K562 (cell line): ENCODE measurements around the gene PGAM2. TPM values are rescaled to one million over a fixed set of nuclear protein-coding genes. Genes with fewer than 3 reads are reported as not detected.

Source experiments
- ATAC-seq: fragments of 200-7000 bp; cut with Tn5 transposase; 3 replicates; pipeline ENCODE4 v1.9.1; 2020; ENCODE audit warnings: moderate library complexity
- BruUV-seq: library from RNA; stranded (reverse); fragments of 400-500 nt; replicated peaks from 2 replicates; lab custom pipeline; 2021; lab: Mats Ljungman, UMichigan
- CTCF ChIA-PET: fragments of 300-600 bp; formaldehyde crosslinking; extraction: SDS; loops from one replicate; lab custom pipeline; 2021; ENCODE audit warnings: low intra/inter-chr PET ratio; lab: Yijun Ruan, JAX
- POLR2A ChIA-PET: fragments of 300-600, 350-650 bp; sonication (Branson Sonifier 250); formaldehyde crosslinking; extraction: SDS; loops from one replicate; lab custom pipeline; 2021; ENCODE audit warnings: antibody characterized with exemption, inconsistent platforms; lab: Yijun Ruan, JAX
- DNase-seq, 4 experiments: peaks; one replicate each; pipeline versions ENCODE4 v3.0.0 to v3.0.0-alpha.2; 2011 to 2018; ENCODE audit warnings: low spot score in 3 of 4, mixed read lengths in 3 of 4; ENCODE audit errors: extremely low read depth in 1 of 4
- FAIRE-seq: peaks from 2 replicates; lab custom pipeline; 2011; peaks lifted over from hg19 to GRCh38; lab: Jason Lieb, UNC
- H2AFZ ChIP-seq: 2 replicates; pipeline ENCODE4 v1.6.0; 2011; ENCODE audit warnings: low read depth, low read length, control low read depth, inconsistent platforms
- H3K27ac ChIP-seq: fragments of 200-600 bp; 3 replicates; pipeline ENCODE4 v1.8.0; 2011; ENCODE audit warnings: low read depth, mild to moderate bottlenecking, control low read depth, inconsistent platforms, low read length, moderate library complexity, mixed read lengths; ENCODE audit errors: extremely low read depth
- H3K27me3 ChIP-seq, 2 experiments: fragments of 300-600 bp in 1 of 2; 2 replicates in 1 of 2; 3 replicates in 1 of 2; pipeline versions ENCODE4 v1.6.0 to v1.8.0; 2011; ENCODE audit warnings: inconsistent platforms in 2 of 2, low read length in 2 of 2, mild to moderate bottlenecking in 1 of 2, mixed read lengths in 1 of 2, moderate library complexity in 1 of 2; ENCODE audit not compliant: control insufficient read depth in 2 of 2, insufficient read depth in 2 of 2
- H3K36me3 ChIP-seq: fragments of 300-600 bp; 3 replicates; pipeline ENCODE4 v1.8.0; 2011; ENCODE audit warnings: mild to moderate bottlenecking, low read length, inconsistent platforms; ENCODE audit not compliant: control insufficient read depth, insufficient read depth
- H3K4me1 ChIP-seq, 2 experiments: fragments of 200-600 bp in 1 of 2; replicated peaks in 1 of 2; 2 replicates in 1 of 2; 3 replicates in 1 of 2; pipeline versions ENCODE4 v1.5.1 to v1.8.0; 2011; ENCODE audit warnings: inconsistent platforms in 2 of 2, low read length in 2 of 2, mild to moderate bottlenecking in 1 of 2, mixed read lengths in 1 of 2, moderate library complexity in 1 of 2; ENCODE audit not compliant: control insufficient read depth in 2 of 2, insufficient read depth in 2 of 2
- H3K4me2 ChIP-seq: 2 replicates; pipeline ENCODE4 v1.6.1; 2011; ENCODE audit warnings: low read length, control low read depth, inconsistent platforms, mixed read lengths; ENCODE audit not compliant: insufficient read depth
- H3K4me3 ChIP-seq: fragments of 200-600 bp; sonication (generic), shearing (Covaris generic); 2 replicates; pipeline ENCODE4 v1.5.1; 2016; ENCODE audit warnings: control low read depth, inconsistent platforms
- H3K79me2 ChIP-seq: fragments of 200-600 bp; 3 replicates; pipeline ENCODE4 v1.8.0; 2011; ENCODE audit warnings: low read length, inconsistent platforms; ENCODE audit not compliant: control insufficient read depth, insufficient read depth
- H3K9ac ChIP-seq, 2 experiments: 2 replicates each; pipeline versions ENCODE4 v1.6.0 to v1.6.1; 2011; ENCODE audit warnings: low read depth in 2 of 2, low read length in 2 of 2, control low read depth in 1 of 2, inconsistent platforms in 1 of 2, mild to moderate bottlenecking in 1 of 2, mixed read lengths in 1 of 2; ENCODE audit not compliant: insufficient read depth in 1 of 2
- H3K9me1 ChIP-seq: one replicate; pipeline ENCODE4 v1.6.0; 2011; ENCODE audit warnings: inconsistent platforms, mild to moderate bottlenecking, low read length, moderate library complexity; ENCODE audit not compliant: control insufficient read depth, insufficient read depth
- H3K9me3 ChIP-seq: replicated peaks from 2 replicates; pipeline ENCODE4 v1.5.1; 2011; ENCODE audit warnings: low read depth, low read length, inconsistent platforms; ENCODE audit not compliant: control insufficient read depth, insufficient read depth
- H4K20me1 ChIP-seq: replicated peaks from 2 replicates; pipeline ENCODE4 v1.6.1; 2011; ENCODE audit warnings: low read length, inconsistent platforms, mixed read lengths; ENCODE audit not compliant: control insufficient read depth, insufficient read depth
- EHMT2 ChIP-seq: fragments of 450-650 bp; IDR thresholded peaks from 2 replicates; pipeline ENCODE4 v1.6.1; 2018; ENCODE audit warnings: antibody characterized with exemption
- ESRRB ChIP-seq: fragments of 250-450 bp; sonication (Bioruptor Pico); IDR thresholded peaks from 2 replicates; pipeline ENCODE4 v1.5.0; 2020; ENCODE audit warnings: mild to moderate bottlenecking, moderate library complexity, borderline replicate concordance
- MTA2 ChIP-seq: fragments of 450-650 bp; IDR thresholded peaks from 2 replicates; pipeline ENCODE4 v1.6.1; 2016; ENCODE audit warnings: low read depth
- OTX1 ChIP-seq: fragments of 450-650 bp; formaldehyde crosslinking; IDR thresholded peaks from 2 replicates; pipeline ENCODE4 v1.4.0; 2022; ENCODE audit warnings: mild to moderate bottlenecking
- SPI1 ChIP-seq: IDR thresholded peaks from 2 replicates; pipeline ENCODE4 v1.6.1; 2011; ENCODE audit warnings: low read depth, low read length, control low read depth, borderline replicate concordance
- XRCC3 ChIP-seq: fragments of 450-650 bp; IDR thresholded peaks from 2 replicates; pipeline ENCODE4 v1.6.1; 2017; ENCODE audit warnings: mild to moderate bottlenecking, moderate library complexity
- ZFPM2 ChIP-seq: fragments of 250-450 bp; sonication (Bioruptor Pico); IDR thresholded peaks from 2 replicates; pipeline ENCODE4 v1.5.1; 2022; ENCODE audit warnings: mild to moderate bottlenecking
- ZNF583 ChIP-seq: fragments of 250-450 bp; sonication (Bioruptor Pico); IDR thresholded peaks from 2 replicates; pipeline ENCODE4 v1.4.0; 2020
- ZNF668 ChIP-seq: fragments of 250-450 bp; sonication (Bioruptor Pico); IDR thresholded peaks from 2 replicates; pipeline ENCODE4 v1.8.0; 2022; ENCODE audit warnings: mild to moderate bottlenecking, inconsistent platforms
- ZNF717 ChIP-seq: fragments of 250-450 bp; sonication (Bioruptor Pico); IDR thresholded peaks from 2 replicates; pipeline ENCODE4 v1.5.0; 2021
- WGBS: fragments of 100-300 bp; shearing (Covaris generic); methylation state at CpG from one replicate; pipeline ENCODE4 v1.1.6; 2016; ENCODE audit warnings: low coverage, mixed read lengths; ENCODE audit not compliant: insufficient coverage; ENCODE audit errors: missing lambda C conversion rate; 5-methylcytosine and 5-hydroxymethylcytosine counted together
- in situ Hi-C: fragments of 300-500 bp; cut with MboI; formaldehyde crosslinking; loops from 4 replicates; pipeline ENCODE4 v1.15.0; 2018; ENCODE audit warnings: inconsistent platforms, mixed read lengths
- intact Hi-C: fragments of 100-400 bp; cut with micrococcal nuclease; formaldehyde crosslinking; loops from 2 replicates; pipeline ENCODE4 v1.14.2; 2022
- polyA plus RNA-seq, 8 experiments: library from polyadenylated mRNA; depleted of rRNA in 4 of 8; stranded (reverse) in 5 of 8; unstranded in 3 of 8; fragments of >200 nt; fragmentation: Nextera tagmentation in 2 of 8; fragmentation: Illumina TruSeq in 1 of 8; extraction: Ambion mirVana in 2 of 8; extraction: Trizol in 1 of 8; gene quantifications; 2 replicates each; pipeline versions ENCODE4 v1.2.1 to v1.2.3, GENCODE V29; 2011 to 2014; ENCODE audit warnings: inconsistent platforms in 1 of 8, missing spikeins in 1 of 8
- total RNA-seq, 7 experiments: library from RNA; depleted of rRNA in 6 of 7; stranded (reverse); fragments of >200 nt in 6 of 7; fragmentation: Illumina TruSeq in 2 of 7; extraction: Trizol in 2 of 7; gene quantifications; 2 replicates each; pipeline versions ENCODE4 v1.2.1 to v1.2.3, GENCODE V29; 2011 to 2021; ENCODE audit warnings: low replicate concordance in 1 of 7
- TF ChIP-seq, protein P1 (sequence below): fragments of 250-450 bp; sonication (Bioruptor Pico); IDR thresholded peaks from 2 replicates; pipeline ENCODE4 v1.8.0; 2022; ENCODE audit warnings: moderate library complexity, mild to moderate bottlenecking, inconsistent platforms
- TF ChIP-seq, protein P2 (sequence below): fragments of 450-650 bp; IDR thresholded peaks from 2 replicates; pipeline ENCODE4 v1.6.1; 2016; ENCODE audit warnings: missing biosample characterization, missing genetic modification characterization

Gene PGAM2
- total and polyA plus RNA-seq, 9 of the 15 experiments (the other 6 are each of a cell fraction or from before 2014, with no cell fraction given) = not detected

DNA sequence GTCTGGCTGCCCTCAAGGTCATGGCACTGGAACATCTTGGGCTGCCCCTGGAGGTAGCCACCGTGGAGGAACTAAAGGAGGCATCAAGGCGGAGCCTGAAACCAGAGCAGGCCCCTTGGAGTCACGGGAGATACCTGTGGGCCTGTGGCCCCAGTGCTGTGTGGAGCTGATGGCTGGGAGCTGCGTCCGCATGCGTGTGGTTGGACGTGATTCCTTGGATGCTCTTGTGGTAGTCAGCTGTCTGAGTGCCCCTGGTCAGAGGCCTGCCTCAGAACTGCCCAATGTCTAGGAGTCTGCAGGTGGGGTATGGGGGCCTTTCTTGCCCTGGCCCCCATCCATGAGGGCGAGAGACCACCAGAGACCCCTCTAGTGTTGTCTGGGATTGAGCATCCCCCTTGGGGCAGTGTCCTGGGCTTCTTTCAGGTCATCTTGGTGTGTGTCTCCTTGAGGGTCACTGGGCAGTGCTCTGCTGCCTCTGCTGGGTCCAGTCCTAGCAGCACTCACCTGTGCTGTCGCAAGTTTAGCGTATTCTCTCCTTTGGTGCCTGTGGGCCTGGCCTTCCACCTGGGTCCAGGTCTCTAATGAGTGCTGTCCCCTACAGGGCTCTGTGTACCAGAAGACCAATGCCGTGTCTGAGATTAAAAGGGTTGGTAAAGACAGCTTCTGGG is 8.1 kb downstream of the PGAM2 start:
- H3K9me1 ChIP-seq = no peaks in the 10 kb centered on the region
- TF ChIP-seq ZFPM2 (CRISPR knock-in tag) (no peak), EHMT2 (no peak)
- H3K9ac ChIP-seq = peak overlapping the region in 1 of 2 experiments; percentile 35; a peak in 2 of 4 replicates
- BruUV-seq = no TSS peak
- DNase-seq = no peak
- in situ Hi-C loops = no loop called here
- no peak overlapping the region for H3K4me2 ChIP-seq
- ChIA-PET CTCF (no interaction called here), POLR2A (interaction anchor here (0.6 to 1.7 kb wide), 2 partner anchors 8 to 101 kb away, joined by 3 to 4 read pairs; partner anchors contain the start of gene PGAM2)
- WGBS = 91% methylated on average over 11 of the region's 11 CpGs
- H2AFZ ChIP-seq = no peak overlapping the region
- peaks cover 82% of the 10 kb centered on the region; the same call in 2 of the 3 replicates for H3K36me3 ChIP-seq
- H3K79me2 ChIP-seq = no peaks in the 10 kb centered on the region
- H4K20me1 ChIP-seq = peaks cover 3% of the 10 kb centered on the region; the same call in 1 of the 2 replicates
- no peak overlapping the region for H3K27ac ChIP-seq
- FAIRE-seq = no peak
- H3K27me3 ChIP-seq = no peaks in the 10 kb centered on the region
- intact Hi-C loops = no loop called here
- no peak overlapping the region for H3K4me3 ChIP-seq
- peaks cover 0 to 10% of the 10 kb centered on the region in 2 experiments; a peak in 1 of 5 replicates for H3K4me1 ChIP-seq
- H3K9me3 ChIP-seq = no peaks in the 10 kb centered on the region
- ATAC-seq = no peak

DNA sequence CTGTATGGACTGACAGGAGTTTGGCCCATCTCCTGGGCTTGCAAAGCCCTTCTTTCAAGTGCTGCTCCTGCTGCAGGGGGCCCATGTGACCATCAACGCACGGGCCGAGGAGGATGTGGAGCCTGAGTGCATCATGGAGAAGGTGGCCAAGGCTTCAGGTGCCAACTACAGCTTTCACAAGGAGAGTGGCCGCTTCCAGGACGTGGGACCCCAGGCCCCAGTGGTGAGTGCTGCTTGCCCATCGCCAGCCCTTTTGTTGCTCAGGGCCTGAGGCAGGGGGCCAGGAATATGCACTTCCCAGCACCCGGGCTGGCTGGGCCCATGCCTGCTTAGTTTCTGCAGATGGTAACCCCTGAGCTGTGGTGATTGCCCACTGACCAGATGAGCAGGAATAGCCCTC is 8.7 kb downstream of the PGAM2 start:
- BruUV-seq = no TSS peak
- whole genome bisulfite sequencing = 91% methylated on average over 7 of the region's 7 CpGs
- Histone ChIP-seq H3K9me1 (no peaks in the 10 kb centered on the region), H3K9ac (peak overlapping the region in 1 of 2 experiments; percentile 35; a peak in 1 of 4 replicates), H3K27me3 (no peaks in the 10 kb centered on the region), H2AFZ (no peak overlapping the region), H3K4me3 (no peak overlapping the region), H4K20me1 (peaks cover 3% of the 10 kb centered on the region; the same call in 1 of the 2 replicates), H3K4me2 (no peak overlapping the region), H3K27ac (no peak overlapping the region), H3K79me2 (no peaks in the 10 kb centered on the region), H3K4me1 (peaks cover 0 to 10% of the 10 kb centered on the region in 2 experiments; a peak in 1 of 5 replicates), H3K36me3 (peaks cover 84% of the 10 kb centered on the region; the same call in 2 of the 3 replicates), H3K9me3 (no peaks in the 10 kb centered on the region)
- ATAC-seq (no peak), DNase-seq (no peak), FAIRE-seq (no peak)
- intact Hi-C loops = no loop called here
- CTCF ChIA-PET = no interaction called here
- POLR2A ChIA-PET = interaction anchor here (0.6 to 1.7 kb wide), 2 partner anchors 9 to 102 kb away, joined by 3 to 4 read pairs; partner anchors contain the start of gene PGAM2
- in situ Hi-C loops = no loop called here
- TF ChIP-seq ZNF717 (no peak), XRCC3 (no peak), OTX1 (CRISPR knock-in tag) (no peak), MTA2 (no peak), SPI1 (no peak), ESRRB (CRISPR knock-in tag) (no peak), ZNF583 (no peak), ZNF668 (CRISPR knock-in tag) (no peak)
- TF ChIP-seq, protein P1, sequence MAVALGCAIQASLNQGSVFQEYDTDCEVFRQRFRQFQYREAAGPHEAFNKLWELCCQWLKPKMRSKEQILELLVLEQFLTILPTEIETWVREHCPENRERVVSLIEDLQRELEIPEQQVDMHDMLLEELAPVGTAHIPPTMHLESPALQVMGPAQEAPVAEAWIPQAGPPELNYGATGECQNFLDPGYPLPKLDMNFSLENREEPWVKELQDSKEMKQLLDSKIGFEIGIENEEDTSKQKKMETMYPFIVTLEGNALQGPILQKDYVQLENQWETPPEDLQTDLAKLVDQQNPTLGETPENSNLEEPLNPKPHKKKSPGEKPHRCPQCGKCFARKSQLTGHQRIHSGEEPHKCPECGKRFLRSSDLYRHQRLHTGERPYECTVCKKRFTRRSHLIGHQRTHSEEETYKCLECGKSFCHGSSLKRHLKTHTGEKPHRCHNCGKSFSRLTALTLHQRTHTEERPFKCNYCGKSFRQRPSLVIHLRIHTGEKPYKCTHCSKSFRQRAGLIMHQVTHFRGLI = no peak
- TF ChIP-seq, protein P2, sequence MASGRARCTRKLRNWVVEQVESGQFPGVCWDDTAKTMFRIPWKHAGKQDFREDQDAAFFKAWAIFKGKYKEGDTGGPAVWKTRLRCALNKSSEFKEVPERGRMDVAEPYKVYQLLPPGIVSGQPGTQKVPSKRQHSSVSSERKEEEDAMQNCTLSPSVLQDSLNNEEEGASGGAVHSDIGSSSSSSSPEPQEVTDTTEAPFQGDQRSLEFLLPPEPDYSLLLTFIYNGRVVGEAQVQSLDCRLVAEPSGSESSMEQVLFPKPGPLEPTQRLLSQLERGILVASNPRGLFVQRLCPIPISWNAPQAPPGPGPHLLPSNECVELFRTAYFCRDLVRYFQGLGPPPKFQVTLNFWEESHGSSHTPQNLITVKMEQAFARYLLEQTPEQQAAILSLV = no peak
